GM12801 (cell line): ENCODE results near the gene TP53INP2.

Experiments used
- TF ChIP-seq, protein P1 (sequence below): IDR thresholded peaks from one replicate; pipeline ENCODE4 v1.5.1; 2011; ENCODE audit warnings: control low read depth; ENCODE audit not compliant: insufficient read length; ENCODE audit errors: extremely low read depth

TP53INP2 gene

DNA sequence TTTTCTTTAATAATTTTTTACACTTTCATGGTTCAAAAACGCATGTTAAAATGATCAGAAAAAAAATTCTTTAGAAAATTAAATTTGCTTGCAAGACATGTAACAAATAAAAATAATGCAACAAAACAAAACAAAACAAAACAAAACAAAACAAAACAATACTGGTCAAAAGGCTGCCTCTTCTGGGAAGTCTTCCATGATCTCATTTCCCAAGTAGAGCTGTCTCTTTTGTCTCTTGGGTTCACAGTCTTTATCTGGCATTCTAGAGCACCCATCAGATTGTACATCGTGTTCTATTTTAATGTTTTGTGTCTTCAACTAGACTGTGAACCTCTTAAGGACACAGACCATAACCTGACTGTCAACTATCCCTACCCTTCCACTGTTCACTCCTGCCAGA is 25.3 kb downstream of the TP53INP2 start:
- TF ChIP-seq, protein P1, sequence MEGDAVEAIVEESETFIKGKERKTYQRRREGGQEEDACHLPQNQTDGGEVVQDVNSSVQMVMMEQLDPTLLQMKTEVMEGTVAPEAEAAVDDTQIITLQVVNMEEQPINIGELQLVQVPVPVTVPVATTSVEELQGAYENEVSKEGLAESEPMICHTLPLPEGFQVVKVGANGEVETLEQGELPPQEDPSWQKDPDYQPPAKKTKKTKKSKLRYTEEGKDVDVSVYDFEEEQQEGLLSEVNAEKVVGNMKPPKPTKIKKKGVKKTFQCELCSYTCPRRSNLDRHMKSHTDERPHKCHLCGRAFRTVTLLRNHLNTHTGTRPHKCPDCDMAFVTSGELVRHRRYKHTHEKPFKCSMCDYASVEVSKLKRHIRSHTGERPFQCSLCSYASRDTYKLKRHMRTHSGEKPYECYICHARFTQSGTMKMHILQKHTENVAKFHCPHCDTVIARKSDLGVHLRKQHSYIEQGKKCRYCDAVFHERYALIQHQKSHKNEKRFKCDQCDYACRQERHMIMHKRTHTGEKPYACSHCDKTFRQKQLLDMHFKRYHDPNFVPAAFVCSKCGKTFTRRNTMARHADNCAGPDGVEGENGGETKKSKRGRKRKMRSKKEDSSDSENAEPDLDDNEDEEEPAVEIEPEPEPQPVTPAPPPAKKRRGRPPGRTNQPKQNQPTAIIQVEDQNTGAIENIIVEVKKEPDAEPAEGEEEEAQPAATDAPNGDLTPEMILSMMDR = no peak

DNA sequence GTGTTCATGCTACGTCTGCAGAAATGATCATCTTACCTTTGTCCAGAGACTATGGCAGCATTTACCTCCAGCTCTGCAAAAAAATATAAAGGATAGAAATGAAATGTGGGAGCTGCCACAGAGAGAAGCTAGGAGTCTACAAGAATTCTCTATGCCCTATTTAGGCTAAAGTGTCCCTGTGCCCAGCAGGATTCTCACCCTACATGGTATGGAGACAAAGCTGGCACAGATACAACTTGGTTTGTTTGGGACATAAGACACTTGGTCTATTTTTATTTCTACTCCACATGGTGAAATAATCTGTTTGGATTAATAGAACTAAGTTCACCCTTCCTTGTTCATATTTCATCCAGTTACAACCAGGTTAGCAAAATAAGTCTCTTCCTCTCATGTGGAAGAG is 28.4 kb downstream of the TP53INP2 start:
- TF ChIP-seq, protein P1 = no peak

DNA sequence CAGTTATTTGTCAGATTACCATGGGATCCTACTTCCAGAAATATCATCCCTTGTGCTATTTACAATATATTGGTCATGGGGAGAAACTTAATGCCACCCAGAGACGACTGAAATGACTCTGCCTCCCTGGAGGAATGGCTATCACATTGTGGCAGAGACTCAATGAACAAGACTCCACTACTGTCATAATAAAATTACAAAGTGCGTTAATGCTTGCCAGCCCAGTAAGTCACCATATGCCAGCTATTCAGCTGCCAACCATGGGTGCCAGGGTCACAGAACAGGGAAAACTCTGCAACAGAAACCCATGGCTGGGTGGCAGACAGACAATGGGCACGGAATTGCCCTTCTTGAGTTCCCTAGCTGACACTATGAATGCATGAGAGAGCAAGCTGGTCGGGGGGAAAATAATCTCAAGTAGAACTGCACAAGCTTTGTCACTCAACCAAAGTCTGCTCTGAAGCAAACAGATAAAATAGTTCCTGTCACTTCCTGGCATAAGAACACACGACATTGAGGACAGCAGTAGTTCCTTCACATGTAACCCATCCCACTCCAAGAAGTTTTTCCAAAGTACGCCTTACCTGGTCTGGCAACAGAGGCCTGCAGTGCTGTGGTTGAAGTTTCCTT is 32.1 kb downstream of the TP53INP2 start:
- TF ChIP-seq, protein P1 = no peak

DNA sequence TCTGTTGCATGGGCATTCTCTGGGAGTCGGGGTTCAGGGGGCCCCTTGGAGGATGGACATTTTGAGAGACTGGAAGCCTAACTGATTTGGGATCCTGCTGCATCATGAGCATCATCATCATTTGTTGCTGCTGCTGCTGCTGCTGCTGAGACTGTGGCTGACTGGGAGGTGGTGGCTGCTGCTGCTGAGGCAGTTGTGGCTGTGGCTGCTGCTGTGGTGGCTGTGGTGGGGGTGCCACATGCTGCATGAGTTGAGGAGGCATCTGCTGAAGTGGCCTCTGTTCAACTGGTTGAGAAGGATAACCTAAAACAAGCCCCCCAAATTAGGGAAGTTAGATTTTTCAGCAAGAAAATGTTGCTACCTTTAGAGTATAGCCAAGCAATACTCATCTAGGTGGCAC is 38.9 kb downstream of the TP53INP2 start:
- TF ChIP-seq, protein P1 = no peak

DNA sequence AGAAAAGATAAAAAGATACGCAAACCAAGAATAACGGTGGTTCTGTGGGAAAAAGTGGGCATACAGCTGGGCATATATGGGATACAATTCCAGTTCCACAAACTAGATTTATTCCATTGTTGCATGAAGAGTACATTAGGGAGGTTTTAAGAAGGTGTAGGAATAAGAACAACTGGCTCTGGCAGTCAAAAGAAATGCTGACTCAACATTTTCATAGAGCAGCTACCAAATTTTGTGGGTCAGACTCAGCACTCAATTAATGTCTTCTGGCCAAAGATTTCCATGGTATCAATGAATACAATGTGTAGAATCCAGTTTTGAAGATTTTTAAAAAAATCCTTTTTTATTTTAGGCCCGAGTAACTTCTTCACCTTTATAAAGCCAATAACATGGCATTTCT is 40.2 kb downstream of the TP53INP2 start:
- TF ChIP-seq, protein P1 = no peak

DNA sequence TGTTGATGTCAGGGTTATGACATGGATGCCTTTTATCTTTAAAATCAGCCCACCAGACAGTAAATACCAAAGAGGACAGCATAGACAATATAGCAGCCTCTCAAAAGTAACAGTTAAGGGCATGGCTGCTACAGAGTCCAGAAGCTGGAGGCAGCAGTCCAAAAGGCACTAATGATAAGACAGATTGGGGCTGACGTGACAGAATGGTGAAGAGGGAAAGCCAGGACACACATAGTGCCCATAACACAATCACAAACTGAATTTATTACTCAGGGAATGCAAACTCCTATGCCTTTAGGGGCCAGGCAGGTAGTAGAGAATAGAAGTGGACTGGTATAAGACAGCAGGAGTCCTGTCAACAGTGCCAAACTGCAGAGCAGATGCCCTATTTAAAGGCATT is 40.7 kb downstream of the TP53INP2 start:
- TF ChIP-seq, protein P1 = no peak

DNA sequence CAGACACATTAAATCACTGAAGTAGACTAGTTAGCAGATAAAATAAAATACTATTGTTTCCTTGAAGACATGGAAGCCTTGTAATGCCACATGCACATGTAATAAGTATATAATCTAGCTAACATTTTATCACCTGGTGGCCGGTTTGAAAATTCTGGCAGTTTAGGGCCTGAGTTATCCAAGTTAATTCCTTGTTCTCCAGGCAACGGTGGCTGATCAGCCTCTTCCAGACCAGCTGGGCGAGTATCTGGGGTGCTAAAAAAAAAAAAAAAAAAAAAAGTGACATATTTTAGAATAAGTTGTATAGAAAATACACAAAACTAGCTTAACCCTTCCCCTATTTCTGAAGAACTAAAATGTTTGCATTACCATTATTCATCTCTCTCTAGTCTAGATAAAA is 42.5 kb downstream of the TP53INP2 start:
- TF ChIP-seq, protein P1 = no peak
